Peyer's patch (tissue), 4 donors: ENCODE measurements around the gene ARFGAP1.

Source experiments
- CTCF ChIP-seq, 6 experiments: fragments of 450-650 bp in 4 of 6; fragments of 200-600 bp in 2 of 6; sonication (generic) in 1 of 6; IDR thresholded peaks; one replicate each; pipeline ENCODE4 v1.5.1; 2017 to 2019; ENCODE audit warnings: antibody characterized with exemption in 6 of 6, mild to moderate bottlenecking in 3 of 6, moderate library complexity in 1 of 6
- POLR2A ChIP-seq, 2 donors: fragments of 450-650 bp; IDR thresholded peaks; one replicate each; pipeline ENCODE4 v1.5.1; 2017; ENCODE audit warnings: antibody characterized with exemption in 2 of 2, mild to moderate bottlenecking in 2 of 2, moderate library complexity in 2 of 2

- TF ChIP-seq CTCF (IDR thresholded peaks at IDR 0.05) (no peak), POLR2A (IDR thresholded peaks at IDR 0.05) (no peak)
Observed at GRCh38 chr20:63321148-63321831, 48.7 kb downstream of the ARFGAP1 start.
